Psoas muscle (tissue), 8 donors: ENCODE measurements around the gene SLC9A7. TPM values are rescaled to one million over a fixed set of nuclear protein-coding genes. Genes with fewer than 3 reads are reported as not detected.
A peak's percentile ranks its signal among the peaks of the same experiment; 100 is the strongest.

Experiments
- ATAC-seq, 4 donors: fragments of 200-7000 bp; cut with Tn5 transposase; one replicate each; pipeline ENCODE4 v1.9.1; 2020; ENCODE audit warnings: moderate library complexity in 3 of 4, mild to moderate bottlenecking in 2 of 4
- DNase-seq, 2 donors: peaks; one replicate each; pipeline ENCODE4 v3.0.0-alpha.2; 2020
- H3K27ac ChIP-seq: fragments of 200-600 bp; one replicate; pipeline ENCODE4 v1.8.0; 2022
- H3K27me3 ChIP-seq, 3 donors: fragments of 200-600 bp in 1 of 3; one replicate each; pipeline versions ENCODE4 v1.6.1 to v1.8.0; 2013 to 2022; ENCODE audit warnings: low read length in 2 of 3, mild to moderate bottlenecking in 2 of 3, moderate library complexity in 1 of 3; ENCODE audit not compliant: insufficient read depth in 3 of 3
- H3K36me3 ChIP-seq, 2 donors: fragments of 200-600 bp in 1 of 2; one replicate each; pipeline versions ENCODE4 v1.6.1 to v1.8.0; 2013 to 2022; ENCODE audit warnings: low read depth in 1 of 2, mild to moderate bottlenecking in 1 of 2, moderate library complexity in 1 of 2; ENCODE audit not compliant: insufficient read depth in 1 of 2
- H3K4me1 ChIP-seq: fragments of 200-600 bp; one replicate; pipeline ENCODE4 v1.8.0; 2022
- H3K4me3 ChIP-seq: fragments of 200-600 bp; one replicate; pipeline ENCODE4 v1.8.0; 2022; ENCODE audit warnings: mild to moderate bottlenecking
- H3K9me3 ChIP-seq: fragments of 200-600 bp; one replicate; pipeline ENCODE4 v1.8.0; 2022
- WGBS, 3 donors: extraction: QIAGEN DNeasy Blood & Tissue Kit; methylation state at CpG; one replicate each; pipeline versions ENCODE4 v1.1.6 to v1.1.7; 2013; 5-methylcytosine and 5-hydroxymethylcytosine counted together
- intact Hi-C, 2 donors: fragments of 100-400 bp; cut with DNase I; formaldehyde crosslinking; loops; one replicate each; pipeline versions ENCODE4 v1.11.0 to v1.14.2; 2022
- polyA plus RNA-seq, 3 donors: library from polyadenylated mRNA; stranded (reverse); fragments of 200-250 nt; gene quantifications; one replicate each; pipeline ENCODE4 v1.2.3, GENCODE V29; 2013
- total RNA-seq, 4 donors: library from RNA; stranded (reverse); fragmentation: NEBNext Ultra II Directional in 2 of 4; extraction: Animal tissue kit (Norgen Biotek cat#: 25700) in 2 of 4; gene quantifications; one replicate each; pipeline versions ENCODE4 v1.2.1 to v1.2.4, GENCODE V29; 2021 to 2023
- TF ChIP-seq, protein P1 (sequence below): fragments of 200-600 bp; IDR thresholded peaks from one replicate; pipeline ENCODE4 v1.8.0; 2022; ENCODE audit warnings: antibody characterized with exemption
- donor health status: healthy with polysubstance abuse.
- donor health status: DM: no; HTN: no; CAD: no; lungs with moderate emphysema.
- donor health status: Bipolar disorder and iron deficiency.
- donor health status: healthy.
- donor health status: DM: yes; HTN: yes; CAD: no.
- donor health status: DM: no; HTN: no; CAD: no.
- donor health status: DM: no; HTN: no; CAD: no.
- donor health status: DM: yes; HTN: yes; CAD: no.

SLC9A7 gene
- total and polyA plus RNA-seq, 7 donors: 1.5 to 14.0 (median 8.2) TPM

DNA sequence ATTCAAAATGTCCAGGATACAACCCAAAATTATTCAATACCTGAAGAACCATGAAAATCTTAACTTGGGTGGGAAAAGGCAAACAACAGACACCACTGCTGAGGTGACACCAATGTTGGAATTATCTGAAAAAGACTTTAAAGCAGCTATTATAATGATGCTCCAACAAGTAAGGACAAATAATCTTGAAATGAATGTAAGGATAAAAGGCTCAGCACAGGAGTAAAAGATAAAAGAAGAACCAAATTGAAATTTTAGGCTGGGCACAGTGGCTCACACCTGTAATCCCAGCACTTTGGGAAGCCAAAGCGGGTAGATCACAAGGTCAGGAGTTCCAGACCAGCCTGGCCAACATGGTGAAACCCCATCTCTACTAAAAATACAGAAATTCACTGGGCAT lies 4.0 kb upstream of the SLC9A7 start:
- intact Hi-C loops: loop anchor here (5.0 to 10.0 kb wide), 2 partner anchors 34 to 132 kb away; no protein-coding TSS in a partner anchor
- 56 to 100% (median 90%) methylated on average over 1 of the region's 1 CpG for WGBS, 3 donors
- no peak overlapping the region for H3K4me3 ChIP-seq

DNA sequence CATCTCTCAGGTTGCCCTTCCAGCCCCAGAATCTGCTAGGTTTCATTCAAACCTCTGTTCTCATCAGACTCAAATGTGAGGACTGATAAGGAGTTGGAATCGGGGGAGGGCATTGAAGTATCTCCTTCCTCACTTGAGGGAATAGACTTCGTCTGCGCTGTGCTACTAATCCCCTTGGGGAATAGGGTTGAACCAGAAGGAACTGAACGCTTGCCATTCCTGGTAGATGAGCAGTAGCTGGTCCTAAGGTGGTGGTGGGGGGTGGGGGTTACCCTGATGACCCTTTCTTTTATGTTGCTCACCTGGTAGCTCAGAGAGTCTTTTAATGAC lies 692 bp upstream of the SLC9A7 start:
- Histone ChIP-seq H3K4me3 (peak overlapping the region; percentile 67), H3K4me1 (no peaks in the 10 kb centered on the region), H3K27ac (peak overlapping the region; percentile 55), H3K9me3 (no peaks in the 10 kb centered on the region), H3K27me3 (peaks cover 0 to 14% (median 0%) of the 10 kb centered on the region in 3 donors), H3K36me3 (no peaks in the 10 kb centered on the region)
- 3 to 27% (median 19%) methylated on average over 3 to 4 of the region's 4 CpGs for WGBS, 3 donors
- intact Hi-C loops: loop anchor here in 1 of 2 donors (2.0 to 5.0 kb wide), 2 partner anchors 37 to 333 kb away; no protein-coding TSS in a partner anchor
- TF ChIP-seq, protein P1, sequence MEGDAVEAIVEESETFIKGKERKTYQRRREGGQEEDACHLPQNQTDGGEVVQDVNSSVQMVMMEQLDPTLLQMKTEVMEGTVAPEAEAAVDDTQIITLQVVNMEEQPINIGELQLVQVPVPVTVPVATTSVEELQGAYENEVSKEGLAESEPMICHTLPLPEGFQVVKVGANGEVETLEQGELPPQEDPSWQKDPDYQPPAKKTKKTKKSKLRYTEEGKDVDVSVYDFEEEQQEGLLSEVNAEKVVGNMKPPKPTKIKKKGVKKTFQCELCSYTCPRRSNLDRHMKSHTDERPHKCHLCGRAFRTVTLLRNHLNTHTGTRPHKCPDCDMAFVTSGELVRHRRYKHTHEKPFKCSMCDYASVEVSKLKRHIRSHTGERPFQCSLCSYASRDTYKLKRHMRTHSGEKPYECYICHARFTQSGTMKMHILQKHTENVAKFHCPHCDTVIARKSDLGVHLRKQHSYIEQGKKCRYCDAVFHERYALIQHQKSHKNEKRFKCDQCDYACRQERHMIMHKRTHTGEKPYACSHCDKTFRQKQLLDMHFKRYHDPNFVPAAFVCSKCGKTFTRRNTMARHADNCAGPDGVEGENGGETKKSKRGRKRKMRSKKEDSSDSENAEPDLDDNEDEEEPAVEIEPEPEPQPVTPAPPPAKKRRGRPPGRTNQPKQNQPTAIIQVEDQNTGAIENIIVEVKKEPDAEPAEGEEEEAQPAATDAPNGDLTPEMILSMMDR: no peak
- ATAC-seq (no peak), DNase-seq (no peak)

More for the DNA sequence above, 4.0 kb upstream of the SLC9A7 start:
- Histone ChIP-seq H3K36me3 (no peaks in the 10 kb centered on the region), H3K27ac (no peak overlapping the region), H3K4me1 (no peaks in the 10 kb centered on the region), H3K9me3 (no peaks in the 10 kb centered on the region), H3K27me3 (peaks cover 0 to 16% (median 0%) of the 10 kb centered on the region in 3 donors)
- ATAC-seq: no peak
- DNase-seq: no peak
- TF ChIP-seq, protein P1: no peak

DNA sequence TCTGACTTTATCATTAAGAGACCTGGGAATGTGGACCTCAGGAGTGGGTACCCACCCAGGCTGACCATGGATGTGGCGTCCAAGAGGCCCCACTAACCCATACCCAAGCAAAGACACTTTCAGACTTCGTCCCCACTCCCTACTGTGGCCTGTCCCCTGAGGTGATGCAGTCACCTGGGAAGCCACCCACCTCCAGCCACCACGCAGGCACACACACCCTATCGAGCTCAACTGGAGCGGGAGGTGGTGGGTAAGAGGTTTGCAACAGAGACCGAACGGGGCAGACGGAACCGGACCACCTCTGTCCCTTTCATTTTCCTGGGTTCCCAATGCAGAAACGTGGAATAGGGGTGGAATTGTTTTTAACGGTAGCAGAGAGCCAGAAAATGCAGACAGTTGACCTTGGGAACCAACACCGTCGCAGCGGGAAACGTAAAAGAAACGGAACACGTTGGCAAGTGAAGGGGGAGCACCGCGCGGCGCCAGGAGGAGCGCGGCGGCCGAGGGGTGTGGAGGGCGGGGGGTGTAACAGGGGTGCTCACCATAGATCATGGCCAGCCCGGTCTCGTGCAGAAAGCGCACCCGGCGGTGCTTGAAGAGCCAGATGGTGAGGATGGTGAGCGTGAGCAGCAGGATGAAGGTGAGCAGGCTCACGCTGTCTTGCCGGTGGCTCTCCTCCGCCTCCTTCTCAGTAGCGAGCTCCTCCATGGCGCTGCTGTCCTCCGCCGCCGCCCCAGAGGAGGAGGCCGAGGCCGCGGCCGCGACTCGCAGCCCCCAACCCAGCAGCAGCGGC lies 559 bp downstream of the SLC9A7 start:
- TF ChIP-seq, protein P1: no peak
- Histone ChIP-seq H3K4me1 (no peaks in the 10 kb centered on the region), H3K27ac (peak overlapping the region; percentile 50), H3K36me3 (no peaks in the 10 kb centered on the region), H3K4me3 (peak overlapping the region; percentile 67), H3K27me3 (peaks cover 0 to 14% (median 0%) of the 10 kb centered on the region in 3 donors), H3K9me3 (no peaks in the 10 kb centered on the region)
- DNase-seq: peak in 1 of 2 donors; percentile 56
- intact Hi-C loops: loop anchor here in 1 of 2 donors (2.0 to 5.0 kb wide), 2 partner anchors 38 to 334 kb away; no protein-coding TSS in a partner anchor
- WGBS, 3 donors: 9 to 38% (median 26%) methylated on average over 21 to 43 of the region's 47 CpGs
- peak; percentile 10 to 36 (median 21) for ATAC-seq

- Histone ChIP-seq H3K27me3 (peaks cover 0 to 9% (median 0%) of the 10 kb centered on the region in 3 donors), H3K4me3 (no peak overlapping the region), H3K9me3 (no peaks in the 10 kb centered on the region), H3K4me1 (no peaks in the 10 kb centered on the region), H3K36me3 (no peaks in the 10 kb centered on the region), H3K27ac (no peak overlapping the region)
- TF ChIP-seq, protein P1: no peak
- 60 to 67% (median 62%) methylated on average over 8 of the region's 8 CpGs for WGBS, 3 donors
- no peak for ATAC-seq
- no peak for DNase-seq
- intact Hi-C loops: loop anchor here in 1 of 2 donors (5.0 kb wide), 1 partner anchor 335 kb away; no protein-coding TSS in a partner anchor
Measured at GRCh38 chrX:46757593-46757992, 1.3 kb downstream of the SLC9A7 start.
